22Rv1 (cell line): ENCODE measurements around the gene L2HGDH.
"Not testable (repeated sequence)": the region's sequence is repeated elsewhere in the genome, so short reads cannot be mapped to it uniquely, and the experiment has no call there.

Experiments used
- H3K27ac ChIP-seq: fragments of 450-650 bp; 2 replicates; pipeline ENCODE4 v1.5.1; 2017
- CTCF ChIP-seq: fragments of 450-650 bp; IDR thresholded peaks from 2 replicates; pipeline ENCODE4 v1.5.1; 2017; ENCODE audit warnings: mild to moderate bottlenecking
- ZFX ChIP-seq: fragments of 450-650 bp; IDR thresholded peaks from 2 replicates; pipeline ENCODE4 v1.6.1; 2017; ENCODE audit warnings: antibody characterized with exemption, borderline replicate concordance

The L2HGDH gene

DNA sequence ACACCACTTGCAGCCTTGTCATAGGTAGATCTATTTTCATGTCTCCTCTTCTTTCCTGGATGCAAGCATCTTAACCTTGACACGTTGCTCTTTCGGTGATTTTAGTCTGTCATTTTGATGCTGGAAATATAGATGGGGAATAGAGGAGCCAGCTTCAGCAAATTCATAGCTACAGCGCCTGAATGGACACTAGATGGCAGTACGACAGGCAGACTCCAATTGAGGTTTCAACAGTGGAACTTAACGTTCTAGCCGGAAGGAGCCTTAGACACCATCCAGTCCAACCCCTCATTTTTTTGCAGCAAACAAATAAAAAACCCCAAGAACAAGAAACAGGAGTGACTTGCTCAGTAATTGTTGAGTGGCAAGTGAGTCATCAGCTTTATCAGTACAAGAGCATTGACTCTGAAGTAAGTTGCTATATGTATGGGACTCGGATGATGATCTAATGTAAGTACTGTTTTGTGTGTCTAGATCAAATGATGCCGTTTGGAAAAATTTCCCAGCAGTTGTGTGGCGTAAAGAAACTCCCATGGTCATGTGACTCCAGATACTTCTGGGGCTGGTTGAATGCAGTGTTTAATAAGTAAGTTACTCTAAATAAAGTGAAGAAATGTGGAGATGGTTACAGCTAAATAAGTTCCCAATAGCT lies 9.1 kb upstream of the L2HGDH start:
- TF ChIP-seq CTCF (peak; percentile 94), ZFX (no peak)
- H3K27ac ChIP-seq, result 0 out of 2 replicates have a peak overlapping the region, but pooled peaks have one; percentile 2

- no peak for TF ChIP-seq ZFX
- TF ChIP-seq CTCF, result no peak
- no peak overlapping the region for H3K27ac ChIP-seq
Observed at GRCh38 chr14:50320283-50320682, 8.3 kb upstream of the L2HGDH start.

DNA sequence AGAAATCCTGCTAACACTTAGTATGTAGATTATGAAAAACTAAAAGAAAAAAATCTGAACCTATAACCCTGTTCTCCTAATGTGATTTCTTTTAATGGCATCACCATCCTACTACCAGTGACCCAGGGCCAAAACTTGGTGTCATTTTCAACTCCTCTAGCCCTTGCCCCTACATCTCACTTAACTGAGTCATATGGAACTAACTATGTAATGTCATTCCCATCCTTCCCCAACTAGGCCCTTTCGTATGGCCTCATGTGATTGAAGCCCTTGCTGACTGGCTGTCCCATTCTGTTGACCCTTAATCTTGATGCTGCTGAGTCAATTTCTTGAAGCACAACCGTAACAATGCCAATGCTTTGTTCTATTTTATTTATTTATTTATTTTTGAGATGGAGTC lies 7.7 kb upstream of the L2HGDH start:
- H3K27ac ChIP-seq, result no peak overlapping the region
- TF ChIP-seq ZFX (no peak), CTCF (no peak)

GRCh38 chr14:50319293-50319692 lies 7.3 kb upstream of the L2HGDH start:
- TF ChIP-seq CTCF (no peak), ZFX (no peak)
- no peak overlapping the region for H3K27ac ChIP-seq

DNA sequence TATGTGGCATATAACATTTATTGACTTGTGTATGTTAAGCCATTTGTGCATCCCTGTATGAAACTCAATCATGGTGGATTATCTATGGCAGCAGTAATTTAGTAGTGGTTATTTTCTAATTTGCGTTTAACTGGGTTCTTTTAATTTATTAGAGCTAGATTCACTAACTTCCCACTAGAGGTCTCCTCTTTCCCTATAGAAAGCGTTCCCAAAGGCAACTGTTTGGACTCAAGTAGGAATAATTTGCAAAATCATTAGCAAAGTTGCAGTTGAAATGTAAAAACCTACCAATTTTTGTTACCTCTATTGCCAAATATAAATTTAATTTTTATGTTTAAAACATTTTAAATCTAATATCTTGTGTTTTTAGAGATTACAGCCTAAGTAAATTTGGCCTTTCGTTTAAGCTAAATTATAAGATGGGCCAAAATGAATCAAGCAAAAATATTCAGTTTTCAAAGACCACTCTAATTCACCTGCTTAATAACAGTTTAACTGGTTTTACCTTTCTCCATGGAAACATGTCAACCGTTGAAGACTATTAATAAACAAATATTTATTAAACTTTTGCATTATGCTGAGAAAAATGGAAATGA lies 6.1 kb upstream of the L2HGDH start:
- H3K27ac ChIP-seq, result no peak overlapping the region
- TF ChIP-seq ZFX (no peak), CTCF (peak; percentile 82)

- H3K27ac ChIP-seq, result not testable (repeated sequence)
Observed at GRCh38 chr14:50314098-50314497, 2.1 kb upstream of the L2HGDH start.

DNA sequence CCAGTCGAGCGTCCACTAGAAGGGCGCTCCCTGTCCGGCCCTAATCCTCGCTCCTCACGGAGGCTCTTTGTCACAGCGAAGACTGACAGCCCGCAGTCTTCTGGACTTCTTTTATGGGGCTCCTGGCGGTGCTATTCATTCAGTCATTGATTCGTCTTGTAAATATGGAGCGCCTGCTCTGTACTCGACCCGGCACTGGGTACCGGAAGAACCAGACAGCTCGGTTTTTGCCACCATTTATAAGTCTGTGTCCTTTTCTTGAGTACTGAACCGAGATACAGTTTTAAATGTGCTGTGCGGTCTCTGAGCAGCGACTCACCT lies 665 bp upstream of the L2HGDH start:
- no peak for TF ChIP-seq CTCF
- TF ChIP-seq ZFX, result no peak
- peak overlapping the region; percentile 86 for H3K27ac ChIP-seq
